HG03103 (cell line): Measurements from ENCODE around the gene ADGRL2.
"Not testable (repeated sequence)": the region's sequence is repeated elsewhere in the genome, so short reads cannot be mapped to it uniquely, and the experiment has no call there.

ENCODE experiments used
- ATAC-seq: cut with Tn5 transposase; IDR thresholded peaks from one replicate; pipeline ENCODE4 v1.9.1; 2021; ENCODE audit warnings: low read depth; ENCODE audit not compliant: unreplicated experiment

Gene ADGRL2

DNA sequence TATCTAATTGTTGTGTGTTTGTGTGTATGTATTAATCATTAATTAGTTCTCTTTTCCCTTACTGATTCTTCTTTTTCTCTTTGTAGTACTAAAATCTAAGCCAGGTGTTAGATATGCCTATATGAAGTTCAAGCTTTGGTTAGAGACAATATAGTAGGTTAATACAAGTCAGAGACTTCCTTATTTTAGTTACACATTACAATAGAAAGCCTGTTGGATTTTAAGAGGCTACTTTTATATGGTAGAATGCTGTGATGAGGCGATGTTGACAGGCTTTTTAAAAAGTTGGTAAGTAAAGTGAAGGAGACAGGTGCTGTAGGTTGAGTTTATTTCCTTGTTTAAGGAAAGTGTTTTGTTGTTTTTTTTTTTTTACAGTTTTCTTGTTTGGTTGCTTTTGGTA is 45.9 kb downstream of the ADGRL2 start:
- ATAC-seq: no peak

GRCh38 chr1:81847063-81847462 is 46.3 kb downstream of the ADGRL2 start:
- no peak for ATAC-seq

- no peak for ATAC-seq
Observed at GRCh38 chr1:81848880-81849682, 48.3 kb downstream of the ADGRL2 start.

GRCh38 chr1:81850031-81850430 is 49.3 kb downstream of the ADGRL2 start:
- no peak for ATAC-seq

DNA sequence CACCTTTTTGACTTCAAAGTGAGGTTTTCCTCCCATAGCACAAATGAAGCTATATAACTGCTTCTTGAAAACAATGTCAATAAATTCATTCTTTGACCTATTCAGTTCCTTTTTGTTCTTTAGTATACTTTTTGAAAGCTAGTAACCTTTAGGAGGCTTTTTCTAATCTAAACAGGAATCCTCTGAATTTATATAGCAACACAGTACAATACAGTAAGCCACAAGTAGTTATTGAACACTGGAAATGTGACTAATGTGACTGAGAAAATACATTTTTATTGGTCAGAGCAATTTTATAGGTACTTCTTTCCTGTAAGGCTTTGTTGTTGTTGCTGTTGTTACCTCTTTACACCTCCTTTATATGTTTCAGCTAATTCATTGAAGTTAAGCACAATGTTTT is 49.8 kb downstream of the ADGRL2 start:
- no peak for ATAC-seq

- no peak for ATAC-seq
Observed at GRCh38 chr1:81851217-81851616, 50.5 kb downstream of the ADGRL2 start.

GRCh38 chr1:81852961-81853360 is 52.2 kb downstream of the ADGRL2 start:
- ATAC-seq: no peak

GRCh38 chr1:81867235-81867634 is 66.5 kb downstream of the ADGRL2 start:
- ATAC-seq: no peak

DNA sequence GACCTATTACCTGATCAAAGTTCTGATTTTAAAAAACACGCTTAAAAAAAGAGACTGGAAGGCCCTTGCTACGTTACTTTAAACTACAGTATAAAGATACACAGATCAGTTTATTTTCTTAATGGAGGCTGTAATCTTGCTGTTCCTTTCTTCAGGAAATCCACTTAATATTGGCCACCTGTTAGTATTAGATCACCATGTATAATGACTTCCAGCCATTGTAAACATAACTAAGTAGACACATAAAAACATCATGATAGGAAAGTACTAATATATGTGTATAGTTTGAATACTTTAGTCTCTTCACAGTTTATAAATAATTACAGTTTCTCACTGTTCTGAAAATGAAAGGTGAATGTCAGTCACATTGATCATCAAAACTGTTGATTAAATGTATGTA is 68.6 kb downstream of the ADGRL2 start:
- ATAC-seq: no peak

DNA sequence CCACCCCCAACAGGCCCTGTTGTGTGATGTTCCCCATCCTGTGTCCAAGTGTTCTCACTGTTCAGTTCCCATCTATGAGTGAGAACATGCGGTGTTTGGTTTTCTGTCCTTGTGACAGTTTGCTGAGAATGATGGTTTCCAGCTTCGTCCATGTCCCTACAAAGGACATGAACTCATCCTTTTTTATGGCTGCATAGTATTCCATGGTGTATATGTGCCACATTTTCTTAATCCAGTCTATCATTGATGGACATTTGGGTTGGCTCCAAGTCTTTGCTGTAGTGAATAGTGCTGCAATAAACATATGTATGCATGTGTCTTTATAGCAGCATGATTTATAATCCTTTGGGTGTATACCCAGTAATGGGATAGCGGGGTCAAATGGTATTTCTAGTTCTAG is 70.4 kb downstream of the ADGRL2 start:
- ATAC-seq: not testable (repeated sequence)

GRCh38 chr1:81873946-81874345 is 73.2 kb downstream of the ADGRL2 start:
- ATAC-seq: no peak

GRCh38 chr1:81874461-81874860 is 73.7 kb downstream of the ADGRL2 start:
- ATAC-seq: no peak

DNA sequence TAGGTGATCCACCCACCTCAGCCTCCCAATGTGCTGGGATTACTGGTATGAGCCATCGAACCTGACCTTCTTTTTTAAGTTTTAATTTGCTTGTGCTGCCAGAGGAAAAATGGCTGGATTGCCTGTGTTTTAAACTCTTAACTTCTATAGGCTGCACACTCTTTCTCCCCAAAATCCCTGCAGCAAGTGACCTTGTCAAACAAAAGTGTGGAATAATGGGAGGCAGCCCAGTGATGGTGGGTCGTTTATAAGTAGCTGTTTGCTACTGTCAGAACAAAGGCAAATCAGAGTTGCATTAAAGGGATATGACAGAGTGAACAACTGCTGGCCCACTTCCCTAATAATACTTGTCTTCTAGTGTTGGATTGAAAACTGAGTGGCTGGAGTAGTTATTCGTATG is 74.2 kb downstream of the ADGRL2 start:
- no peak for ATAC-seq

- ATAC-seq: no peak
Observed at GRCh38 chr1:81876901-81877733, 76.4 kb downstream of the ADGRL2 start.

DNA sequence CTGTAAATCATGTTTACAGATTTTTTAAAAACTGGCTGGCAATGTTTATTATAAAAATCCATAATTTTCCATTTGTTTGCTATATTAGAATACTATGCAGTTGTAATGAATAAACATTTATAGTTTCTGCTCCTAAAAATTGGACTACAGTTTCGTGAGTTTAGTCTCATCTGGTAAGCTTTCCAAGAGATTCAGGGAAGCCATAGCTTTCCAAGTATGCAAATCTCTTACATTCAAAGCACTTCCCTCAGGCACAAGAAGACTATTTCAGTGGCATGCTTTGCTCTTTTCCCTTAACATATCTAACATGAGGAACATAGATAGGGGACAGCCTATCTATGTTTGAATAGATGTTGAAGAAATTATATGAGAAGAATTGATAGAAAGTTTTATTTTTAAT is 77.2 kb downstream of the ADGRL2 start:
- no peak for ATAC-seq

DNA sequence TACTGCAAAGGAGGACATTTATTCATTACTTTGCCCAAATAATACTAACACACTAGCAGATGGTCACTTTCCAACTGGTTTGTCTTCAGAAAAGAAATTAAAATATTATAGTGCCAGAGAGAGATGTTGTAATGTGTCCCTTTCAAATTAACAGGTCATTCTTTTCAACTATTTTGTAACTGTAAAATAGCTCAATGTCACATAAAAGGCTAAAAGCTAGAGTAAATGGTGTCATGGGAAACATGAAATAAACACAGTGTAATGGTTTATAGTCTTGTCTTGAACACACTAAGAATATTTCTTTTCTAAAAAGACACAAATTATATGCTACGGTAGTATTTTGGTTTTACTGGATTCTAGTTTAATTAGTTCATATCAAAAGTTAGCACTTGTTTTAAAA is 77.8 kb downstream of the ADGRL2 start:
- ATAC-seq: no peak

DNA sequence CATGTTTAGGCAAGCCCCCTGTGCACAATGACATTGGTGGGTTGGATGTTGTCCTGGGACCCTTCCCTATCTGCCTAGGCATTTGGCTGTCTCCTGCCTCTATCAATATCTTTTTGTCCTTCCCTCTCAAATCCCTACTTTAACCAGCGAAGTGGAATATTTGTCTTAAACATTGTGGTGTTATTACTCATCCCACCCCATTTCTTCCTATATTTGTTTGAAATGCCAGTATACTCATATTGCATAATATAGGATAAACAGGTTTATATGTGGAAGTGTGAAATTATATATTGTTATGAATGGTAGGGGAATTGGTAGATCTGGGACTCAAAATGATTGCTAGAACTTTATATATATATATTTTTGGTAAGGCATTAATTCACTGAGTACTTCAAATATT is 80.0 kb downstream of the ADGRL2 start:
- no peak for ATAC-seq

GRCh38 chr1:81885291-81885690 is 84.6 kb downstream of the ADGRL2 start:
- no peak for ATAC-seq

DNA sequence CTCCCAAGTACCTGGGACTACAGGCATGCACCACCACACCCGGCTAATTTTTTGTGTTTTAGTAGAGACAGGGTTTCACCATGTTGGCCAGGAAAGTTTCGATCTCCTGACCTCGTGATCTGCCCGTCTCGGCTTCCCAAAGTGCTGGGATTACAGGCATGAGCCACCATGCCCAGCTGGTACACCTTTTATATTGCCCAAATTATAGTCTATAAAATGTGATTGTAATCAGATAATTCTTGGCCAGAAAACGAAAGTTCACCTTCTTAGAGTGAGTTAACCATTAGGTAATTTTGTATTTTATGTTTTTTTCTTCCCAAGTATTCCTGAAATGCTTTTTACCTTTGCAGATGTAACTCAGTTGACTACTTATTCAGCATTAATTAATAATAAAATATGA is 85.6 kb downstream of the ADGRL2 start:
- ATAC-seq: not testable (repeated sequence)

DNA sequence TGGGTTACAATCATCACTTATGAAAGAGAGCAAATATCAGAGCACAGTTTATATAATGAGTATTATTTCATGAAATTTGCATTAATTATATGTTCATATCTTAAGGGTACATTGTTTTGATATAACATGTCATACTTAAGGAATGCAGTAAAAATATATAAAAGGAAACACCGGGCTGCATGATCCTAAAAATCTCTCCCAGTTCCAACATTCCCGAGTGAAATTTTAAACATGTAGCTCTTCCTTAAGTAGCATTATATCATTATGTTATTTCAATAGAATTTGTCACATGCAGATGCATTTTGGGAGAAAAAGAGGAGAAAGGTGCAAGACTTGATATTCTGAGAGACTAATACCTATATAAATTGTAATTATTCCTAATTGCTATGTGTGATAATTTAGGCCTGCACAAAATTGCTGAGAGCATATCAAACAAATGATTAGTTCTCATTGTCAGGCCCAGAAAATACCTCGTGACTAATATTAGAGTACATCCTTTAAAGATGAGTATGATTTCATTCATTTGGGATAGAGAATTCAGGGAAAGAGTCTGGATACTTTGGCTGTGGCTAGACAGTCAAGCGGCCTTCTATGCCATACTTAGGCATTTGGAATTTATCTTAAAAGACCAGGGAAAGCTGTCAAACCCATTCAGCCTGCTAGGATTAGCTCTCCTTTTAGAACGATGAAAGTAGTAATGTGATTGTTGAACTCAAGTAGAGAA is 86.8 kb downstream of the ADGRL2 start:
- ATAC-seq: no peak

DNA sequence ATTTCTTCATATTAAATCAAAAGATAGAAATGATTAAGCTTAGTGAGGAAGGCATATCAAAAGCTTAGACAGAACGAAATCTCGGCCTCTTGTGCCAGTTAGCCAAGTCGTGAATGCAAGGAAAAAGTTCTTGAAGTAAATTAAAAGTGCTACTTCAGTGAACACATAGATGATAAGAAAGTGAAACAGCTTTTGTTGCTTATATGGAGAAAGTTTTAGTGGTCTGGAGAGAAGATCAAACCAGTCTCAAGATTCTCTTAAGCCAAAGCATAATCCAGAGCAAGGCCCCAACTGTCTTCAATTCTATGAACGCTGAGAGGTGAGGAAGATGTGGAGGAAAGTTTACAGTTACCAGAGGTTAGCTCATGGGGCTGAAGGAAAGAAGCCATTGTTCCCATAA is 88.4 kb downstream of the ADGRL2 start:
- no peak for ATAC-seq
